ENCODE results near the gene KAZN. TPM values are rescaled to one million over a fixed set of nuclear protein-coding genes. Genes with fewer than 3 reads are reported as not detected.

The KAZN gene
- total RNA-seq, 2 donors from 2014 or later = 0.31 to 1.4 TPM

DNA sequence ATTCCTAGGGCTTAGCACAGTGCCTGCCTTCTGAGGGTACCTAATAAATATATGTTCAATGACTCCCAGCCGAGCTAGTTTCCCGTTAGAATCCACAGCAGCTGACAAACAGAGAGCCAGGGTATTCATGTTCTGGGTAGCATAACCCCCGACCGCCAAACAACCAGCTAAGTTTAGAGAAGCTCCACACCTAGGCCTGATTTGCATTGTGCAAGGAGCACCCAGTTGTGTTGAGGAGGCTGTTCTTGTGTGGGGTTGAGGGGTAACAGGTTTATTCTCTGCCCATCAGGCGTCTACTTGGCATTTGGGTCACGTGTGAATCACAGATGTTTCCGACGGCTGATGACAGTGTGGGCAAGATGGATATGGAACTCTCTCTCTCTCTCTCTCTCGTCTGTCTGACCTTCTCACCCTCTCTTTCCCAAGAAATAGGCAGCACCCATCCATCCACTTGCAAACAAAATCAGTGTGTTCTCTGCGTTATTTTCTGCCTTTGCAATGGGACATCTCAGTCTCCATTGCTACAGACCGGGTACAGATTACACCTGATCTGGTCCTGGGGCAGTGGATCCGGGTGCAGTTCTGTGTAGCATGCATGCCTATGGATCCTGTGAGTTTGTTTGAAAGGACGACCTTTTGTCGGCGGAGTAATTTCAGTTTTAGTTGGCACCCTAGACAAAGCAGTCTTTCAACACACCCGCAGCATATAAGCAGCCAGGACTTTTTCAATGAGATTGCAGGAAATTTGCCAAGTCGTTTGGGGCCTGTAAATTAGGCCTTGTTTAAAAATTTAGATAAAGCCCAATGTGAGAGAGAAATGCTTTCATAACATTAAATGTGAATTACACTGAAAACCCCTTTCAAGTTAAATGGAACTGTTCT lies 29.4 kb downstream of the KAZN start:
- DNase-seq (ENCODE audit: low spot score) = no peak
- no peaks in the 10 kb centered on the region for H3K9me3 Mint-ChIP-seq

DNA sequence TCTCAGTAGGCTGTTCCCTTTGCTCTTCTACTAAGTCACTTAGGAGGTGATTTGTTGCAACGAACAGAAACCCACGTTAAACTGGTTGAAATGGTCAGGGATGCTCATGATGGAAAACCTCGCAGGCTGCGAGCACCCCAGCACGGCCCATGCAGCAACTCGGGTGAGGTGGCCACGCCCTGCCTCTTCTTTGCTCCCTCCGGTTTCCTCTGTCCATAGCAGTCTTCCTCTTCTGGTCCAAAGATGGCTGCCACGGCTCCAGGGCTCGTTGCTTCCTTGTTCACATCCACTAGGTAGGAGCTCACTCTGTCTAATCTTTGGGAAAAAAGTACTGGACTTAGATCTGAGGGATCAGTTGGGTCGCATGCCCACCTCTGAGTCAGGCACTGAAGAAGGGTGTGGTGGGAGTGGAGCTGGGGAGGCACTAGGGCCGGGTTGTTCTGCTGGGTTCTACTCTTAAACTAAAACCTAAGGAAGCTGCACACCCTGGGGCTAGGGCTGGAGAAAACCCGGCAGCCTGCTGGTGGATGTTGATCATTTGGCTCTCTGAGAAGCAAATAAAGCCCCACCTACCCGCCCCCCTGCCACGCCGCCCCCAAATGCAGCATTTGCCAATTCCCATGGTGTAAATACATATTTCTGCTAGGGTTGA lies 31.0 kb downstream of the KAZN start:
- H3K9me3 Mint-ChIP-seq = no peaks in the 10 kb centered on the region
- peaks cover 0 to 4% of the 10 kb centered on the region in 2 donors for H3K27me3 Mint-ChIP-seq
- ATAC-seq (no peak), DNase-seq (ENCODE audit: low spot score) (no peak)
- H3K27ac Mint-ChIP-seq = no peak overlapping the region
- no peak overlapping the region for H3K4me3 Mint-ChIP-seq
- no peaks in the 10 kb centered on the region for H3K4me1 Mint-ChIP-seq (ENCODE audit: low read depth in 2 of 2)
- H3K36me3 Mint-ChIP-seq = no peaks in the 10 kb centered on the region

More for the DNA sequence above, 29.4 kb downstream of the KAZN start:
- no peak overlapping the region for H3K4me3 Mint-ChIP-seq
- peaks cover 3 to 4% of the 10 kb centered on the region in 2 donors for H3K27me3 Mint-ChIP-seq
- H3K4me1 Mint-ChIP-seq (ENCODE audit: low read depth in 2 of 2) = no peaks in the 10 kb centered on the region
- ATAC-seq = no peak
- no peak overlapping the region for H3K27ac Mint-ChIP-seq
- no peaks in the 10 kb centered on the region for H3K36me3 Mint-ChIP-seq

DNA sequence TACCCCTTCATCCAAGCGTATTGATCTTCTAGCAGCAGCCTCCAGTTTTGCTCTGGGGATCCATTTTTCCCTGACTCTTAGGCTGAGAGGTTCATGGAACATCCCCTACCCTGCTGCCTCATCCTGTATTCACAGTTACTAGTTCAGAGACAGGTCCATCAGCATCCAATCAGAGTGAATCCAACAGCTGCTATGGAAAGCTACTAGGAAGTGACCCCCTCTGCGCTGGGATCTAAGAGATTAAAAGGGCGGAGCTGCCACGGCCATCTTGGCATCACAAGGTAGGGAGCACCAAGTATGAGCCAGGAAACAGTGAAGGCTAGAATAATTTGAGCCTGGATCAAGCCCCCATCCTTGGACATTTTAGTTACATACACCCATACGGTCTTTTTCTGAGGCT lies 32.5 kb downstream of the KAZN start:
- DNase-seq (ENCODE audit: low spot score) = no peak
- ATAC-seq = no peak
- Mint-ChIP-seq H3K9me3 (no peaks in the 10 kb centered on the region), H3K4me1 (ENCODE audit: low read depth in 2 of 2) (no peaks in the 10 kb centered on the region), H3K27ac (no peak overlapping the region), H3K27me3 (peaks cover 0 to 4% of the 10 kb centered on the region in 2 donors), H3K4me3 (no peak overlapping the region), H3K36me3 (no peaks in the 10 kb centered on the region)

DNA sequence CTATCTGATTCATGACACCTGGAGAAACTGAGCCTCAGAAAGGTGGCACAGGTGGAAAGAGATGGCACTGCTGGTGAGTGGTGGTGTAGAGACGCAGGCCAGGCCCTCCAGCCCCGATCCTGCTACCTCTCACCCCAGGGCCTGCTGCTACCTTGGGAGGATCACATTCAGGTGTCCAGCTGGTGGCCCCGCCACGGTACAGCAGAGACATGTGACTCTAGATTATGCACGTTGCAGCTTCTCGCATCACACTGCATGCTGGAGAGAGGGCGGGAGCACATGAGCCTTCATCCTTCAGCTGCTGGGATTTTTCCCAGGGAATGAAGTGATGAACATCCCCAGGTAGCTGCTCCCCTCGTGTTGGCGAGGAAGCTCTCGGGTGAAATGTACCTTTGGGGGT lies 32.9 kb downstream of the KAZN start:
- ATAC-seq (no peak), DNase-seq (ENCODE audit: low spot score) (no peak)
- Mint-ChIP-seq H3K27me3 (peaks cover 0 to 4% of the 10 kb centered on the region in 2 donors), H3K9me3 (no peaks in the 10 kb centered on the region), H3K36me3 (no peaks in the 10 kb centered on the region), H3K4me3 (no peak overlapping the region), H3K27ac (no peak overlapping the region), H3K4me1 (ENCODE audit: low read depth in 2 of 2) (no peaks in the 10 kb centered on the region)

DNA sequence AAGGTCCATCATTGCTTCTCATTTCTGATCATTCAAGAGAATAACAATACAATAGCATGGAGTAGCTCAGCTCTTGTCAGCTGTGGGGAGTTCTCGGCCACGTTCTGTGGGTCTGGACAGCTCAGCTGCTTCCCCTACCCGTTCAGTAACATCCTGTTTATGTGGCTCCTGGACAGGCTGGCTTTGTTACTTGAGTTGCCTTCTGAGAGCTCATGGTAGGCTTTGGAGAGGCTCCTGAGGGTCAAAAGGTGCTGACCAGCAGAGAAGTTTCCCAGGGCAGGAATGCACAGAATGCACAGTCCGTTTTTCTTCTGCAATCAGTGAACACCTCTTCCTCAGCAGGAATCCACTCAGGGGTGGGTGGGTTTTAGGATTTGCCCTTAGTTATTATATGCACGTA lies 36.0 kb downstream of the KAZN start:
- H3K4me3 Mint-ChIP-seq = no peak overlapping the region
- H3K4me1 Mint-ChIP-seq (ENCODE audit: low read depth in 2 of 2) = no peaks in the 10 kb centered on the region
- H3K27ac Mint-ChIP-seq = no peak overlapping the region
- H3K36me3 Mint-ChIP-seq = no peaks in the 10 kb centered on the region
- H3K27me3 Mint-ChIP-seq = peaks cover 0 to 3% of the 10 kb centered on the region in 2 donors
- no peaks in the 10 kb centered on the region for H3K9me3 Mint-ChIP-seq
- ATAC-seq (no peak), DNase-seq (ENCODE audit: low spot score) (no peak)

DNA sequence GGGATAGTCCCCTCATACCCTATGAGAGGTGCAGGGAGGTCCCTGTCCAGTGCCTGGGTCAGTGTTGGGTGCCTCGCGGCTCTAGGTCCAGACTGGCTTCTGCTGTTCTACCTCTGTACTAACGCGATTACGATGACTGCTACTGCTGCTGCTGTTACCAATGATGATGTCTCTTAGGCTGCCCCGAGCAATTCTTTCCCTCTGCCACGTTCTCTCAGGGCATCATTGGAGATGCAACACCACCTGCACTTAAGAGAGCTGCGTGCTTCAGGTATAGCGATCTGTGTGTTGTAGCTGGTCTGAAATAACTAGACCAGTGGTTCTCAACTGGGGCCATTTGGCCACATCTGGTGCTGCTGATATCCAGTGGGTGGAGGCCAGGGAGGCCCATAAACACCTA lies 36.9 kb downstream of the KAZN start:
- Mint-ChIP-seq H3K4me3 (no peak overlapping the region), H3K9me3 (no peaks in the 10 kb centered on the region), H3K4me1 (ENCODE audit: low read depth in 2 of 2) (no peaks in the 10 kb centered on the region), H3K27ac (no peak overlapping the region), H3K27me3 (peaks cover 0 to 5% of the 10 kb centered on the region in 2 donors), H3K36me3 (no peaks in the 10 kb centered on the region)
- DNase-seq (ENCODE audit: low spot score) = no peak
- ATAC-seq = peak in 1 of 2 donors; percentile 5

DNA sequence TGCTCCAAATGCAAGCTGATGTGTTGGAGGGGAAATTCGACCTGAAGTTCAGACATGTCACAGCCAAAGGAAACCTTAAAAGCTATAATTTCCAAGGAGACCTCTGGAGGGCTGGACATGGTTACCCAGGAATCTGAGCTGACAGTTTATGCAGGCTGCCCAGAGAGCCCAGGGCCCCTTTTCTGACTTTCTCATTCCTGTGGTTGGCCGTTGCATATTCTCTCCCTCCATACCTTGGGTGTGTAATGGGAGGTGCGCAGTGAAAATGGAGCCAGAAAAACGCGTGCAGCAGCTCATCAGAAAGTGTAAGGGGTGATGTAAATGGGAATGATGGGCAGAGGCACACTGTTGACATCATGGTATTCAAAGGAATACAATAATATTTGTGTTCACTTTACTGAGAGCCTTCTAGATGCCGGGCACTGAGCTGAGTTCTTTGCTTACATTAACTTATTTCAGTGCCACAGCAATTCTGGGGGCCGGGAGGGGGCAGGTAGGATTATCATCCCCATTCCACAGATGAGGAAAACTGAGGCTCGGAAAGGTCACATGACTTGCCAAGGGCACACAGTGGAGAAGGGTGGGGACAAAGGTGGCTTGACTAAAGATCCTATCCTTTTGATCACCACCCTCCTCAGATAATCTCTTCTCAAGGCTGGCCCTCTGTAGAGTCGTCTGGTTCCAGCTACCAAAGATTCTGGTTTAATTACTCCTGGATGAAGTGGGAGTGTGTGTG lies 38.6 kb downstream of the KAZN start:
- no peak for ATAC-seq
- no peak overlapping the region for H3K4me3 Mint-ChIP-seq
- no peaks in the 10 kb centered on the region for H3K36me3 Mint-ChIP-seq
- H3K27ac Mint-ChIP-seq = no peak overlapping the region
- H3K4me1 Mint-ChIP-seq (ENCODE audit: low read depth in 2 of 2) = no peaks in the 10 kb centered on the region
- H3K27me3 Mint-ChIP-seq = peaks cover 0 to 10% of the 10 kb centered on the region in 2 donors
- no peak for DNase-seq (ENCODE audit: low spot score)
- no peaks in the 10 kb centered on the region for H3K9me3 Mint-ChIP-seq

DNA sequence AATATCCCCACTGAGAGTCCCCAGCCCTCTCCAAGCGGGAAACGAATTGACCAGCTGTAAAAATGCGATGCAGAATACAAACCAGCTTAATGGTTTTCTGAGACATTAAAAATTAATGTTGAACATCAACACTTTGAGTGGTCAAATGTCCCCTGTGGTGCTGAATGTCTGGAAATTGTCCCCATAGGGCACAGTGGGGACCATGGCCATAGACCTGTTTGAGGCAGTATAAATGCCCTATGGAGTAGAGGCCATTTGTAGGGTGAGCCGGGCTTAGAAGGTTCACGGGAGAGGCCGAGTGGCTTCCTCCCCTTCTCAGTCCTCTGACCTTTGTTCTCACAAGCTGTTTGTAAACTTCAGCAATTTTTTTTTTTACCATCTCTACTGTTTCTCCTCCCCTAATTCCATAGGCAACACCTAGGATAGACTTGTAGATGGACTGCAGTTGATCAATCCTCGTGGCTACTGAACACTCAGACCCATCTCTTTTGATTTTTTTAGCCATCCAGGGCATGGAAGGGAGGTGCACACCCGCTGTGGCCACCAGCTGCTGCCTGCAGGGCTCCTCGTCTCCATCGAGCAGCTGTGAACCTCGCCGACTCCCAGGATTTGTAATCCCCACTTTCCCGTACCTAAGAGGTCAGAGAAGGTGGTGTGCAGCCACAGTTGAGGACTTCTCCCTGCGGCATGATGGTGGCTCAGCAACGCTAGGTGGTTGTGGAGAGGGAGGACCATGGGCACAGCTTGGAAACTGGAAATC lies 41.0 kb downstream of the KAZN start:
- H3K36me3 Mint-ChIP-seq = no peaks in the 10 kb centered on the region
- H3K9me3 Mint-ChIP-seq = peaks cover 2% of the 10 kb centered on the region
- ATAC-seq = no peak
- no peak for DNase-seq (ENCODE audit: low spot score)
- H3K4me3 Mint-ChIP-seq = no peak overlapping the region
- peaks cover 0 to 10% of the 10 kb centered on the region in 2 donors for H3K27me3 Mint-ChIP-seq
- no peaks in the 10 kb centered on the region for H3K4me1 Mint-ChIP-seq (ENCODE audit: low read depth in 2 of 2)
- H3K27ac Mint-ChIP-seq = no peak overlapping the region

DNA sequence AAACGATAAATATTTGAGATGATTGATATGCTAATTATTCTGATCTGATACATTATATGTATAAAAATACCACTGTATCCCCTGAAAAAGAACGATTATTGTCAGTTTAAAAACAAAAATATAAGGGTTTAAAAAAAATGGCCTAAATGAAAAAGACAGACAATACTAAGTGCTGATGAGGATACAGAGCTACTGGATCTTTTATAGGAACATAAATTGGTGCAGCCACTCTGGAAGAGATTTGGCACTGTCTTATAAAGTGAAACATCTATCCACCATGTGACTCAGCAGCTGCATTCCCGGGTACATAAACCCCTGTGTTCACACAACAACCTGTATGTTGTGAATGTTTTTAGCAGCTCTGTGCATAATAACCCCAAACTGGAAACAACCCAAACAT lies 44.2 kb downstream of the KAZN start:
- DNase-seq (ENCODE audit: low spot score) = no peak
- no peaks in the 10 kb centered on the region for H3K4me1 Mint-ChIP-seq (ENCODE audit: low read depth in 2 of 2)
- peaks cover 2% of the 10 kb centered on the region for H3K9me3 Mint-ChIP-seq
- H3K27me3 Mint-ChIP-seq = peaks cover 11 to 14% of the 10 kb centered on the region in 2 donors
- no peak for ATAC-seq
- H3K27ac Mint-ChIP-seq = no peak overlapping the region
- no peak overlapping the region for H3K4me3 Mint-ChIP-seq
- H3K36me3 Mint-ChIP-seq = no peaks in the 10 kb centered on the region

DNA sequence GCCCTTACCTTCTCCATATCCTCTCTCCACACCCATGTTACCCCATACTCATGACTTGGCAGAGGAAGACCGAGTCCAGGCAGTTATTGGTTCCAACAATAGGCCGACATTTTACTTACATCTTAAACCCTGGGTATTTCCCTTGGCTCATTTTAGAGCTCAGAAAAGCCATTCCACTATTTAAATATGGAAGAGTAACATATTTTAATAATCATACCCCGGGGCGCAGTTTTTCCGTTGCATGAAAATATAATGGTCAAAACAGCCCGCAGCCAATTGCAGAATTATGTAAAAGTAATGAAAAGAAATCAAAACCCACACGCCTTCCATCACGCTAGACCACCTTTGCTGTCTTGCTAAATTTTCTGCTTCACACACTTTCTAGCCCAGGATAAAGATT lies 48.5 kb downstream of the KAZN start:
- no peak overlapping the region for H3K4me3 Mint-ChIP-seq
- H3K27me3 Mint-ChIP-seq = peaks cover 7 to 20% of the 10 kb centered on the region in 2 donors
- peaks cover 2% of the 10 kb centered on the region for H3K9me3 Mint-ChIP-seq
- no peaks in the 10 kb centered on the region for H3K36me3 Mint-ChIP-seq
- H3K4me1 Mint-ChIP-seq (ENCODE audit: low read depth in 2 of 2) = no peaks in the 10 kb centered on the region
- no peak for DNase-seq (ENCODE audit: low spot score)
- ATAC-seq = no peak
- no peak overlapping the region for H3K27ac Mint-ChIP-seq

DNA sequence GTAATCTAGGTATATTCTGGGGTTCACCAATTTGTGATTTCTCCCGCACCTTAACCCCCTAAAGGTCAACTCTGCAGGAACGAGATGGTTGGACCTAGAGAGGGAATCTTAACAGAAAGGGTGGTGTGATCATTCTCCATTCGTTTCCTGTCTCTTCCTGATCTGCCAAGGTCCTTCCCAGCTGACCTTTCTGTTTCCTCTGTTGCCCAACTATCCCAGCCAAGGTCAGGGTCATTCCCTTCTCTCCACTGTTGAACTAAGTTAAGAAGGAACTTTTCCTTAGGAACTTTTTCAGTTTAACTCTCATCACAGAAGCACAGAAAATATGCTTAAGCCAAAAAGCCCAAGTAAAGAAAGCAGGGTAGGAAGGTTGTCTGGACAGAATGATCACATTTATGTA lies 49.3 kb downstream of the KAZN start:
- no peak overlapping the region for H3K27ac Mint-ChIP-seq
- peaks cover 2% of the 10 kb centered on the region for H3K9me3 Mint-ChIP-seq
- no peak for ATAC-seq
- no peak for DNase-seq (ENCODE audit: low spot score)
- H3K4me3 Mint-ChIP-seq = no peak overlapping the region
- no peaks in the 10 kb centered on the region for H3K36me3 Mint-ChIP-seq
- H3K27me3 Mint-ChIP-seq = peaks cover 7 to 20% of the 10 kb centered on the region in 2 donors
- H3K4me1 Mint-ChIP-seq (ENCODE audit: low read depth in 2 of 2) = no peaks in the 10 kb centered on the region

DNA sequence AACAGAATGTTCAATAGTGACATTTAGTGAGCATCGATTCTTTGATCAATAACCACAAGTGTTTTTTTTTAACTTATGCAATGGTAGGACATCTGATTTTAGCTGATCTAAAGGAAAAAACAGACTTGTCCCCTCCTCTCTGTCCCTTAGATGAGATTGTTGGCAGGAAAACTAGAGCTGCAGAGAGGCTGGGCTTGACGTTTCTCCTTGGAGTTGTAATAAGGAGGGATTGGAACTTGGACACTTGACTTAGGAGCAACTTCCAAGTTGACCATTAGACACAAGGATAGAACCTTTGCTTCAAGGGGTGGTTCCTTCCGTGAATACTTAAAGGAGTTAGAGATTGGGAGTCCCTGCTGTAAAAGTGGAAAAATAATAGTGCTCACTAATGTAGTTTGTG lies 49.9 kb downstream of the KAZN start:
- no peaks in the 10 kb centered on the region for H3K4me1 Mint-ChIP-seq (ENCODE audit: low read depth in 2 of 2)
- DNase-seq (ENCODE audit: low spot score) = no peak
- H3K27ac Mint-ChIP-seq = no peak overlapping the region
- no peak overlapping the region for H3K4me3 Mint-ChIP-seq
- H3K9me3 Mint-ChIP-seq = no peaks in the 10 kb centered on the region
- no peak for ATAC-seq
- H3K36me3 Mint-ChIP-seq = no peaks in the 10 kb centered on the region
- H3K27me3 Mint-ChIP-seq = peaks cover 7 to 20% of the 10 kb centered on the region in 2 donors
